ENCODE results near the gene TMA7B. TPM values are rescaled to one million over a fixed set of nuclear protein-coding genes. Genes with fewer than 3 reads are reported as not detected.

TMA7B gene
- total RNA-seq, 1 experiment from 2014 or later = 0.24 TPM

DNA sequence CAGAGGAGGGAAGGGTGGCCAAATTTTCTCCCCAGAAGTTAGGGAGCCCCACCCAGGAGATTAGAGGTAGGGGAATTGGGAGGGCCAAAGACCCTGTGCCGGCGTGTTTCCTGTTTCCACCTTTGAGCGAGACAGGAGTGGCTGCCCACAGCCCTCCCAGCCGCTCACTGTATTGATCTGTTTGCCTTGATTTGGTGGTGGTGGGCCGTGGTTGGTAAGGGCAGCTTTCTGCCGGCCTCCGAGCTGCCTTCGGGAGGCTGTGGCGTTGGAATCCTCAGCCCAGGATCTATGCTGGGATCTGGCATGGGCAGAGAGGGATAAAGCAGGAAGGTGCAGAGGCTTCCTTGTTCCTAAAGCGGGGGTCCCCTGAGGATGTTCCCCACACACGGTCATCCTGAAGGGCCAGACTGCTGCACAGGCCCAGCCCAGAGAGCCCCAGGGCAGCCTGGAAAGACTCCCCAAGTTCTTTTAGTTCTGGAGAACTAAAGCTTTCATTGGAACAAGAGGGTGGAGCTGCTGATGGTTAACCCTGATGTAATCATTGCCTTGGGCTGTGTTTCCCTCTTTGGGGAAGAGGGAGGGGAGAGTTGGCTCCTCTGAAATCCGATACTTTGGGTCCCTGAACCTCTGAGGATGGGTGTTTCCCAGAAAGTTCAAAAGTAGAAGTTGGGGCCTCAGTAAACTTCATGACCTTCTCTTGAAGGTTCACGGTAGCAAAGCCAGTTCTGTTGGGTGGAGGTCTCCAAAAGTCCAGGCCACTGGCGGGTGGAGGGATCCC lies 41.8 kb downstream of the TMA7B start:
- peak; percentile 74 for DNase-seq (ENCODE audit: low read depth)

DNA sequence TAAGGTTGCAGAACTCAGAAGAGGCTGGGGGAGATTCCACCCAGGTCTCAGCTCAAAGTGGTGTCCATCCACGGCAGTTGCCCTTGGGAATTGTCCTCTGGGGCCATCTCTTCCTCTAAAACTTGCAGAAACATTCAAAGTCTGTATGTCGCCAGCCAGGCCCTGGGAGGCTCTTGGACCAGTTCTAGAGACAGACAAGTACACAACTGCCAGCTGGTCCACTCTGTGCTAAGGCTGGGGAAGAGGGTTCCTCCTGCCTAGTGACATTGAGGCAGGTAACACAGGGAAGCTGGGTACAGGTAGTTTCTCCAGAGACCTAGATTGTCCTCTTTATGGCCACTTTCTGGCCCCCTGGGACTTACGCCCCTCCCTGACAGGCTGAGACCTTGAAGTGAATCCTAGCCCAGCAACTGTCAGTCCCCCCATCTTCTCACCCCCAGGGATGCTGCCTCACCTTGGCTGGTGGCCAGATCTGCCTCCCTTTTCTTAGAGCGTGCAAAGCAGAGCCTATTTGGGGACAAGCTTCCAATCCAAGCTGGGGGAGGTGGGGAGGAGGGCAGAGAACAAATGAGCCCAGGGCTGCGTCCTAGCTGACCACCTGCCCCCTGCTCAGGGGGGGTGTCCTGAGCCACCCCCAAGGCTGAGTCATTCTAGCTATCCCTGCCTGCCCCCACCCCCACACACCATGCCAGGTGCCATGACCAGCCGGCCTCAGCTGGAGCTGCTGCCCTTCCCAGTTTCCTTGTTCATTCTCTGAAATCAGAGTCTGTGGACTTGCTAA lies 42.9 kb downstream of the TMA7B start:
- DNase-seq (ENCODE audit: low read depth) = no peak

DNA sequence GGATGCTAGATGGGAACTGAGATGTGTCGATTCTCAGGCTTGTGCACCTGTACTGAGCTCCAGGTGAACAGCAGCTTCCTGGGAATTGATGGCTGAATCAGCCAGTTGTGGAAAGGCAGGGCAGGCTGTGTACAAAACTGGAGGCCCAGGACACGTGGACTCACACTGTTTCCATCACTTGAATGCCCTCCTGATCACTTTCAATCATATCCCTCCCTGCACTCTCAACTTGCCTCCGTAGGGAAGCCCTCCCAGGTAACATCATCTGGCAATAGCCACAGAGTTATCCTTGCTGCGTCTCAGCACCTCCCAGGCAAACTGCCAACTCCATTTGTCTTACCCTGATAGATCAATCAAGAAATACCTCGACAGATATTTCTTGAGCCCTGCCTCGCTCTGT lies 44.6 kb downstream of the TMA7B start:
- DNase-seq (ENCODE audit: low read depth) = no peak

DNA sequence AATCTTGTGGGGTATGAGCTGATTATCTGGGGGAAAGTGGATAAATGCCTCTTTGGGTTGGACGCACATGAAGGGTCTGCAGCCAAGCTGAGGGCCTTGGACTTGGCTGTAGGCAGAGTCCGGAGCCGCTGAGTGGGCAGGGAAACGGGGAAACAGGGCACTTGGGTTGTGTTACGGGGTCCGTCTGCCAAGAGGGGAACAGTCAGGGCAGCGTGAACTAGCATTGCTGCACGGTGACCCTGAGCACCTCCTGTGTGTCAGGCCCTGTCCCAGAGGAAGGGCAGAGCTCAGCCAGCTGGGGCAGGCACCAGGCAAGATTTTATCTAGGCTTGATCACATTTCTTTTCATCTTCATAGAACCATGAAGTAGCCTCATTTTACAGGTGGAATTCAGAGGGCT lies 46.4 kb downstream of the TMA7B start:
- no peak for DNase-seq (ENCODE audit: low read depth)

DNA sequence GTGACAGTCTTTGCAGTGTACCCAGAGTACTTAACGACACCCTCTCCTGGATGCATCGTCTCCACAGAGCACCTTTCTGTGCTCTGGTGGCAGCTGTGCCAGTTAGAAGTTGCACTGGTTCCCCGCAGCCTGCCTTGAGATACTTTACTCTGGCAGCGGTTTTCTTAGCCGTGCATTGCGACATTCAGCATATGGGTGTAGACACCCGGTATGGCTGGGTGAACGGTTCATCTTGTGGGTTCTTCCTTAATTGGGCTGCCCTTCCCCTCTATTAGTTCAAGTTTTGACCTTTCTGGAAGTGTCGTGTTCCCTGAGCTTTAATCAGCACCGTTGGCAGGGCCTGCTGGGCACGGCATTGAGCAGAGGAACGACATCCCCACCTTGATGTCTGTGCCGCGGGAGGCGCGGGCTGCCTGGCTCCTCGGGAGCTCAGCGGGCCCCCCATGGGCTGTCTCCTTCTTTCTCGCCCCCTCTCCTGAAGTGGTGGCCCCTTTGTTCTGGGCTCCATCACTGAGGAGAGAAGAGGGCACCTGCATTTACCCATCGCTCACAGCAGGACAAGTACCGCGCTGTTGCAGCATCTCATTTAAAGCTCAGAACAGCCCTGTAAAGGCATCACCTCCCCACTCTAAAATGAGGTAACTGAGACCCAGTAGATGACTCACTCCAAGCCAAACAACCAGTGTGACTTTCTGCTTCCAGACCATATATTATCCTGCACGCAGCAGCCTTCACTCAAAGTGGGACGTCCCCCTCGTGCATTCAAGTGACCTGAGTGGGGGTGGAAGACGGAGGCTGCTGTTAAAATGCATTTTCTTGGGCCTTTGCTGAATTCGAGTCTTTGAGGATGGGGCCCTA lies 47.9 kb downstream of the TMA7B start:
- peak; percentile 53 for DNase-seq (ENCODE audit: low read depth)

DNA sequence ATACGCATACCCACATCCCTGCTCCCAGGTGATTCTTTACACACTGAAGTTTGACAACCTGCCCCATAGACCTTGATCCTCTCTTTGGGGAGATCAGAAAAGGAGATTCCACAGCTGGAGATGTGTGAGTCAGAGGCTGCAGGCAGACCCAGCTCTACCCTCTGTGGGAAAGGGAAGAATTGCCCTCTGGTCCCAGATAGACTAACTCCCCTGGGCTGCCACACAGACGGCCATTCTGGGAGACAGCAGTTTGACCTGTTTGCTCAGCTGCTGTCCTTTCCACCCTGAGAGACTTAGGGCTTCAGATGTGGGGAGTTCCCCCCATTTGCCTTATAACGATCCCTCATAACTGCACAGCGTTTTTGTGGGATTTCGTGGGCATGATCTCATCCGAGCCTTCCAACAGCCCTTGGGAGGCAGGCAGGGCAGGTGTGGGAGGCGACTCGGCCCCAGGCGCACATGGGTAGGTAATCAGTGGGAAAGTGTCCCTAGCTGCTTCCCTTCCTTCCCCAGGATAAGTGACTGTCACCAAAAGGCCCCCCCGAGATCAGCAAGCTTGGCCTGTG lies 48.6 kb downstream of the TMA7B start:
- peak; percentile 77 for DNase-seq (ENCODE audit: low read depth)

DNA sequence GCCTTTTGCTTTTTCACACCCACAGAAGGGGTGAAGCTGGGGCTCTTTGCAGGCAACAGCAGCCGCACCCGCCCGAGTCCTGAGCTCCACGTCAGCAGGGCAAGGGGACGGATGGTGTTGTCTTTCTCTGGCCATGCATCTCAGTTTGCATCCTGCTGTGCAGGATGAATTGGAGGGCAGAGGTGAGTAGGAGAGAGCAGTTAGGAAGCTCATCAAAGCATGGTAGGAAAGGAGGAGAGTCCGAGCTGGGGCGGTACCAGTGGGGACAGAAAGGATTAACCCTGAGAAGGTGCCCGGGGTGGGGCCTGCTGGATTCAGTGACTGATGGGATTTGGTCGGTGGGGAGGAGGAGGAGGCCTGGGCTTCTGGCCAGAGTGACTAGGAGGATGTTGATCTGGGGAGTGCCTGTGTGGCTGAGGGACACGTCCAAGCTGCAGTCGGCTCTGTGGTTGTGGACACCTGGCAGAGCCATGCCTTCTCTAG lies 49.1 kb downstream of the TMA7B start:
- DNase-seq (ENCODE audit: low read depth) = peak; percentile 72

DNA sequence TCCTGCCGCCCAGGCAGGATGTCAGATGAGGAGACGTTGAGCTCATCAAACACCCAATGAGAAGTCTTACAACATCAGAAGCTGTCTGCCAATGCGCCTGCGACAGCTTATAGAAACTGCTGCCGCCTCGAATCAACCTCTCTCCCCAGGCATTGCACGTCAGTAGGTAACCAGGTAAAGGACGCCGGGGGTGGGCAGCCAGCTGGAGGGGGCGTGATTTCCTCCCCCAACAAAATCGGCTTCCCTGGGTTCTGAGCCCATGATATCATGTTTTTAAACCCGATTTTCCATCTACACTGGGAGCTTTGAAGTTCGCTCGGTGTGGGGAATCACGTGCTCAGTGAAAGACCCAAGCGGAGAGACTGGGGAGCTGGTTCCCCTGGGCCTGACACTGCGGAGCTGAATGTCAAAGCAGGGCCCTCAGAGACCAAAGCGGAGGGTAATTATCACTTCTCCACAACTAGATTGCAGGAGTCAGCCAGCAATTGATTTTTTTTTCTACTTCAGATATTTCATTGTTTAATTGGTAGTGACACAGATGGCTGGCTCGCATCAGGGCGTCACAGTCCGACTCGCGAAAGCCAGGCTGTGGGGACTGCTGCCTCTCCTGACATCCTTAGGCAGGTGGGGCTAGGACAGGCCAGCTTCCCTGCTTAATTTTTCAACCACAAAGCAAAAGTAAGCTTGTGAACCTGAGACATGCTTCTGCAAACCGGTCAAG lies 49.9 kb downstream of the TMA7B start:
- DNase-seq (ENCODE audit: low read depth) = no peak

DNA sequence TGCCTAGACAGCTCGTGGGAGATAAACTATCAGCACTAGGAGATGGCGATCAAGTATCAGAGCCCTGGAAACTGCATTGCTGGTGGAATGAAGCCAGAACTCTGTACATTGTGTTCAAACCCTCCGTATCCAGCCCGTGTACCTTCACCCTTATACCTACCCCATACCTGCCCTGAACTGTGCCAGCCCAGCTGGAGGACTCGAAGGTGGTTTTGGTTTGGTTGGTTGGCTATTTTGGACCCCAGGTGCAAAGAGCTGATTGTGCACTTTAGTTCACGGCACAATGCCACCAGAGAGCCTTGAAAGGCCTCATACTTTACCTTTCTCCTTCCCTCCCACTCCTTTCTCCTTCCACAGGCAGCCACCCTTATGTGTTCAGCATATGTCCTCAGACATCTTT lies 50.5 kb downstream of the TMA7B start:
- DNase-seq (ENCODE audit: low read depth) = no peak

Other genes starting within 250 kb of the TMA7B start
- gene ENTHD1, start 66.6 kb upstream of the TMA7B start, total RNA-seq (2014; rRNA removed; shearing (Covaris generic)) = not detected in 2 replicates
- gene GRAP2, start 59.3 kb upstream of the TMA7B start, total RNA-seq (2014; rRNA removed; shearing (Covaris generic)) = 0.78 and 0.84 TPM in 2 replicates
- gene FAM83F, start 34.6 kb downstream of the TMA7B start, total RNA-seq (2014; rRNA removed; shearing (Covaris generic)) = 0.10 TPM in 1 of 2 replicates, not detected in the other
- gene TNRC6B, start 217.5 kb downstream of the TMA7B start, total RNA-seq (2014; rRNA removed; shearing (Covaris generic)) = 9.5 and 14.4 TPM in 2 replicates

Data from RPMI7951 (cell line).